GM21786 (cell line): ENCODE results near the gene SLC25A22.
A peak's percentile ranks its signal among the peaks of the same experiment; 100 is the strongest.

Source experiments
- ATAC-seq: cut with Tn5 transposase; IDR thresholded peaks from one replicate; pipeline ENCODE4 v1.9.1; 2021; ENCODE audit not compliant: unreplicated experiment

The SLC25A22 gene

DNA sequence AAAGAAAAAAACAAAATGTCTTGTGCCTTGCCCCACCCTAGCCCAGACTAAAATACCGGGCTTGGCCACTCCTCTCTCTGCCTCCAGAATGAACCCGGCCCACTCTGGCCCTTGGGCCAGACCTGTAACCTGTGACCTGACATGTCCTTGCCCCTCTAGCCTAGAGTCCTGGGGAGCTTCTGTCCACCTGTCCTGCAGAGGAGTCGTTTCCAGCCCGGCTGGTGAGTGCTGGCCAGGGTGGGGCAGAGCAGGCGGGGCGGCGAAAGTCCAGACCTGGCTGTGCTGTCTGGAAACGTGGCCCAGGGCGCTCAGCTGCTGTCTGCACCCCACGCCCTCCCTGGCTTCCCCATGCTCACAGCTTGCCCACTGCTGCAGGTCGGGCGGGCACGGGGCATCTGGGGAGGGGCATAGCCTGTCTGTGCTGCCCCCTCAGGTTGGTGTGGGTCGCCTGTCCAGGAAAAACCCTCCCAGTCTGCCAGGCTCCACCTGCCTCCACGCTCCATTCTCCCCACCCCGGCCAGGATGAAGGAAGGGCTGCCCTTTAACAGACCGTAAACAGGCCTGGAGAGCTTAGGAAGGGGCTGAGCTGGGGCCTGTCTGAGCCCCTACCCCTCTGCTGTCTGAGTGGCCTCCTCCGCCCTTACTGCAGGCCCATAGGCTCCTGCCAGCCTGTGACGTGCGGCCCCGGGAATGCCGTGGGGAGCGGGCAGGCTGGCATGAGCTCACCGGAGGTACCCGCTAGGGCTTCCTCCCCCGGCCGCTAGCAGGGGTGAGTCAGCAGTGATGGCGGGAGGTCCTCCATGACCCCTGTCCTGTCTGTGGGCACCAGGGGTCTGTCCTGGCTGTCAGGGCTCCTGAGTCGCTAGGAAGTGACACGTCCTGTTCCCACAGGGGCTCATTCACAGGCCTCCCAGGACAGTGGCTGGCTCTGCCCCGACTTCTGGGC, 36.6 kb upstream of the SLC25A22 start:
- no peak for ATAC-seq

DNA sequence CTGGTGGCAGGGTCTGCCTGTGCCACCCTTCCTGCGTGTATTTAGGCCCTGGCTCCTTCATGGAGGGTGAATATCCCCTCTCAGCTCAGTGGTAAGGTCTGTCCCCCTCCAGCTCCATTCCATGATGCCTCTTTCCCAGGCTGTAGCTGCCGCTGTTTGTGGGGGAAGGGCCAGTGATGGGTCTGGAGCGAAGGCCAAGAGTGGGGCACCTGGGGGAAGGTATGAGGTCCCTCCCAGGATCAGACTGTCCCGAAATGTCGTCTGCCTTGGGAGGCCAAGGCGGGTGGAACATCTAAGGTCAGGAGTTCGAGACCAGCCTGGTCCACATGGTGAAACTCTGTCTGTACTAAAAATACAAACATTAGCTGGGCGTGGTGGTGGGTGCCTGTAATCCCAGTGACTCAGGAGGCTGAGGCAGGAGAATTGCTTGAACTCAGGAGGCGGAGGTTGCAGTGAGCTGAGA, 35.8 kb upstream of the SLC25A22 start:
- ATAC-seq = no peak

DNA sequence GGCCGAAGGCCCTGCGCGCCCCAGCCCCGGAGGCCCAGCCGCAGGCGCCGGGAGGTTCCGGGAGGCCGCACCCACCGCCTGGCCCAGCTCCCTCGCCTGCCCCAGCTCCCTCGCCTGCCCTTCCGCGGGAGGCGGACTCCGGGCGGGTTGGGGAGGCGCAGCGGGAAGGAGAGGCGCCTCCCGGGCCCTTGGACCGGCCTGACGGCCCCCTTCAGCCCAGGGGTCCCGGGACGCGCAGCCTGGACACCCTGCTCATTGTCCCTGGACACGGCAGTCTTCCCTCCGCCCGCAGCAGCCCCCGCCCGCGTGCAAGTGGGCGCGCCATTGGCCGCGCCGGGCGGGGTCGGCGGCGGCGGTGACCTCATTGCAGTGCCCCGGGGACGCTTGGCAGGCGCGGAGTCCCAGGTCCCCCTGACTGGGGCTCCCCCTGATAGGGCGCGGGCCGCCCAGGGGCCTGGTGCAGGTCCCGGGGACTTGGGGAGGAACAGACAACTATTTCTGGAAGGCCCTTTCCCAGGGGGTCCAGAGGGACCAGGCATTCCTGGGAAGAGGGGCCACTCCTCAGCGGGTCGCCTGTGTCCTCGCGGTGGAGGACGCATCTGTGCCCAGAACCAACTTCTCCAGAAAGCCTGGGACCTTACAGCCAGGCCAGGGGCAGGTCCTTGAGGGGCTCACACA, 35.2 kb upstream of the SLC25A22 start:
- ATAC-seq = peak; percentile 21

DNA sequence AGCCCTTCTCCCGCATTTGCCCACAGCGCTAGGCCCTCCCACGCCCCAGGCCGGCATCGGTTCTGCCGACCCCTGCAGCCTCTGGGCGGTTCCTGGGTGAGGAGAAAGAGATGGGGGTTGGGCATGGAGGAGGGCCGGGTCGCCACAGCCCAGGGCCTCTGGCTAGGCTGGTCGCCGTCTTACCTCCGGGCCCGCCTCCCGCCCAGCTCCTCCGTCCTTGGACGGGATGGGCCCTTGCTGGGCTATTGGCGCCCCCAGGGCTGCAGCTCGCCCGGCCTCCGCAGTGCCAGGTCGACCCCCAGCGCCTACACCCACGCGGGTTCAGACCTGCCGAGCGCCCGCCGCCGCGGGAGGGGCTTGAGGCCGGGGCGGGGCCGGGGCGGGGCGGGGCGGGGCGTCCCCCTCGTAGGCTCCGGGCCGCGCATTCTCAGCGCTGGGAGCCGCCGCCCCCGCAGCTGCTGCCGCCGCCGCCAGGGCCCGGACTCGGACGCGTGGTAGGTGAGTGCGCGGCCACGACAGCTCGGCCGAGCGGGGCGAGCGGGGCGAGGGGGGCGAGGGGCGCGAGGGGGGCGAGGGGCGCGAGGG, 34.5 kb upstream of the SLC25A22 start, which contains the start of gene CD151:
Gene CD151 (plus strand): TSS at position 424 of the 585 bp plus-strand sequence. CDS start 3,118 bp downstream, outside the sequence.
- peak; percentile 42 for ATAC-seq

DNA sequence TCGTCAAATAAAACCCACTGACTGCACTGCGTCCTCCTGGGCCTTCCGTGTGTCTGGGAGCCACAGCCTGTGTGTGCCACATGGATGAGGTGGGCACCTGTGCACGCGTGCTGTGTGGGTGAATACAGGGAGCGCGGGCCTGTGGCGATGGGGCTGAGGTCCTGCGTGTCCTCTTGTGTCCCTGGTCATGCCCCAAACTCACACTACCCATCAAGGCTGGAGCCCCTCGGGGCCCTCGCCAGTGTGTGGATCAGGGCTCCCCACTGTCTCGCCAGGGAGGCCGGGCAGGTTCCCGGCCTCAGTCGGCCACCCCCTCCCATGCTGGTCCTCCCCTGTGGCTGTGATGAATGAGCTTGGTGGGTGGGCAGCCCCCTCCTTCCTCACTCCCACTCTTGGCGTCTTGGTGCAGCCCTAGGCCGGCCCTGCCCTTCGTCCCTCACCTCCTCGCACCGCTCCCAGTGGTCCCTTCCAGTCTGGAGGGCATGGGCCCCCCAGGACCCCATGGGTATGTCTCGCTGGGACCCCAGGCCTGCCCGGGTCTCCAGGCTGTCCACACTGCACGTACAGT, 34.0 kb upstream of the SLC25A22 start:
- no peak for ATAC-seq

DNA sequence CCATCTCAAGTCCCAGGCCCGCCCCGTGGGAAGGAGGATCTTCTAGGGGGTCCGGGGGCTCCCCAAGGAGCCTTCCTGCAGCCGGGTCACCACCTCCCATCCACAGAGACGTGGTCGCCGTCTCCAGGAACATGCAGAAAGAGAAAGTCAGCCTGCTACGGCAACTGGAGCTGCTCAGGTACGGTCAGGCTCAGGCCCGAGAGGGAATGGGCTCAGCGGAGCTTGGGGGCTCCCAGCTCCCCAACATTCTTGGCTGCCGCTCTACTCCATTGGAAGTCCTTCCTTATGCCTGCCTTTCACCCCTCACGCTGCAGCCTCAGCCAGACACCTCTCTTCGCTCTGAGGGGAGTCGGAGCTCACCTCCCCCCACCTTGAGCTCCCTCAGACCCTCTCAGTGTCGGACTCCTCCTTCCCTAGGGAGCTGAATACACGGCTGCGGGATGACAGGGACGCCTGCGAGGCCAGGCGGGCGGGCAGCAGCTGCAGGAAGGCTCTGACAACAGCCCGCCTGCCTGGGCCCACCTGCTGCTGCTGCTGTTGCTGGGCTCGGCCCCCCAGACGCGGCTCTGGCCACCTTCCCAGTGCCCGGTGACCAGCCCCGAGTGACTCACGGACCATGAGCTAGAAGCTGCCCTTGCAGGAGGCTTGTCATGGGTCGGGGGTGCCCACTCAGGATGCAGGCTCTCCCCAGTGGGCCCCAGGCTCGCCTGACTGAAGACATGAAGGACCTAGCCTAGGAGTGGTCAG, 33.2 kb upstream of the SLC25A22 start:
- no peak for ATAC-seq

DNA sequence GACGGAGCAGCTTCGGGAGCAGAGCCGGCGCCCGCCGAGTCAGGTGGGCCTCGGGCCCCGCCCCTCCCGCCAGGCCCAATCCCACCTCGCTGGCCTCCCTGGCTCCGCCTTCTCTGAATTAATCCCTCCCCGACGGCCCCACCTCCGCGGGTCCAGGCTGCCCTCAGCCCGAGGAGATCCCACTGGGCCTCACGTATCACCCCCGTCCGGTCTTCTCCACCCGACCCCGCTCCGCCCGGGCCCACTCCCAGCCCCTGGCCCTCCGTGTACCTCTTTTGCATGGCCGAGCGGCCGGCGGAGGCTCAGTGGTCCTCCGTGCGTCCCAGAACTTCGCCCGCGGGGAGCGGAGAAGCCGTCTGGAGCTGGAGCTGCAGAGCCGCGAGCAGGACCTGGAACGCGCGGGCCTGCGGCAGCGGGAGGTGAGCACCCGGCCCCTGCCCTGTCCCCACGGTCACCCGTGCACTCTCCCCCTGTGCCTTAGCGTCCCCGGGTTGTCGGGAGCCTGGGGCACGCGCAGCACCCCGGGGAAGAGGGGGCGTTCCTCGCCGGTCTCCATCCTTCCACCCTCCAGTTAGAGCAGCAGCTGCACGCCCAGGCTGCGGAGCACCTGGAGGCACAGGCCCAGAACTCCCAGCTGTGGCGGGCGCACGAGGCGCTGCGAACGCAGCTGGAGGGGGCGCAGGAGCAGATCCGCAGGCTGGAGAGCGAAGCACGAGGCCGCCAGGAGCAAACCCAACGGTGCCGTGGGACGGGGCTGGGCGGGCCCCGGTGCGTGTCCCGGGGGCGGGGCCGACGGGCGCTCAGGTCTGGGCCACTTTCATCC, 32.4 kb upstream of the SLC25A22 start:
- peak; percentile 35 for ATAC-seq

DNA sequence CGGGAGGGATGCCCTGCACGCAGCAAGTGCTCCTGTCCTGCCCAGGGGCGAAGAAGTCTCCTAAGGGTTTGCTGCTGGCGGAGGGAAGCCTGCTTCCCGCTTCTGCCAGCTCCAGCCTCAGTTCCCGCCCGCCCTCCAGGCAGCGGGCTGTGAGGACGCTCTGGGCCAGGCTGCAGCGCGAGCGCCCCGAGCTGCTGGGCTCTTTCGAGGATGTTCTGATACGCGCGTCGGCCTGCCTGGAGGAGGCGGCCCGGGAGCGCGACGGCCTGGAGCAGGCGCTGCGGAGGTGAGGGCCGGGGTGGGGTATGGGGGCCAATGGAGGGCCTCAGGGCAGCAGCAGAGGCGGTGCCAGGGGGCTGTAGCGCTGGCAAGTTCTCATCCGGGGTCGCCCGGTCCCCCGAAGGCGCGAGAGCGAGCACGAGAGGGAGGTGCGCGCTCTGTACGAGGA, 31.8 kb upstream of the SLC25A22 start:
- ATAC-seq = no peak

DNA sequence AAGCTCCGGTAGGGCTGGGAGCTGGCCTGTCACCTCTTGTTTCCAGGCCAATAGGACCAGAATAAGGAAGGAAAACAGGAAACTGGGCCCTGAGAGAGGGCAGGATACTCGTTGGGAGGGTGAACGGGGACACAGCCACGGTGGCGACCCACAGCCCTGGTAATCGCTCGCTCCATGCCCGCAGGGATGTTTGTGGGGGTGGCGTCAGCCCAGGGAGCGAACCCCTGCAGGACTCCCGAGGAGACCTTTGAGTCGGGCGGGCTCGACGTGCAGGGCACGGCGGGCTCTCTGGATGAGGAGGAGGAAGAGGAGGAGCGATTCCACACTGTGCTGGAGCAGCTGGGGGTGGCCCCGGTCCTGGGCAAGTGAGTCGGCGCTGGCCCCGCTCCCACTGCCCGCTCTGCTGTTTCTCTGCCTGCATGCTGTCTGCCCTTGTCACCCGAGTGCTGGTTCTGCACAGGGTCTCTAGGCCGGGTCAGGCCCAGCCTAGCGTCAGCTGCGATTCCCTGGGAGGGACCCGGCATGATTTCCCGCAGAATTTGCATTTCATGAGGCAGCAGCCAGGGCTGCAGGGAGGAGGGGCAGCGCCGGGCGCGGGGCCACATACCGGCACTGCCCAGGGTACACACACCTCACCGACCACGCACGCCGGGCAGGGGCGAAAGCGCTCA, 31.2 kb upstream of the SLC25A22 start:
- ATAC-seq = no peak

DNA sequence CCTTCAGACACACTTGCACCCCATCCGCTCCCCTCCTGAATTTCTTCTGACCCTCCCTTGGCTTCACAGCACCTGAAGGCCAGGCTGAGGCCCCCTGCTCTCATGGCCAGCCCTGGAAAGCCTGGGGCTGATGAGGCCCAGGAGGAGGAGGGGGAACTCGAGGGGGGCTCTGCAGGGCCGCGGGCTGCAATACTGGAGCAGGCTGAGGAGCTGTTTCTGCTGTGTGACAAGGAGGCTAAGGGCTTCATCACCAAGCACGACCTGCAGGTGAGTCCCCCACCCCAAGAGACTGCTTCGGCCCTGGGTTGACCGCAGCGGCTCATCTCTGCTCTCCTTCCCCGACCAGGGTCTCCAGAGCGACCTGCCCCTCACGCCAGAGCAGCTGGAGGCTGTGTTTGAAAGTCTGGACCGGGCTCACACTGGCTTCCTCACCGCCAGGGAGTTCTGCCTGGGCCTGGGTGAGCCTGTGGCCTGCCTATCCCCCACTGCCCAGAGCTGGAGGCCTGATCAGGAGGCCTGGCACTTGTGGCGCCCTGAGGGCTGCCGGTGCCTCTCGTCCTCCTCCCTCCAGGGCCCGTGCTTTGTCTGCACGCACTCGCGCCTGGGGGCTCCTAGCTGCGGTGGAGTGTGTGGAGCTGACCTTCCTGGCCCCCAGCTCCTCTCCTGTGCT, 30.6 kb upstream of the SLC25A22 start:
- ATAC-seq = no peak

DNA sequence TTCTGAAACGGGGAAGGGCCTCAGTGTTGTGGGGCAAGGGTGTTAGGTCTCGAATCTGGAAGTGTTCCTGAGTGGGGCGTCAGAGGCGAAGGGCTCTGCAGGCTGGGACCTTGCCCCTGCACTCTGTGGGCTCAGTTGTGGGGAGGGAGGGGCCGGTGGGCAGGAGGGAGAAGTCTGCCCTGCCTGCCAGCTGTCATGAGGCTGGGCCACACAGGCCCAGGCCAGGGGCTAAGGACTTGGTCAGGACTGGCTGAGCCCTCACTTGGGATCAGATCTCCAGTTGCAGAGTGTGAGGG, 29.8 kb upstream of the SLC25A22 start, which contains the start of gene CRACR2B:
Gene CRACR2B (plus strand): TSS at position 23 of the 296 bp plus-strand sequence. CDS start 689 bp downstream, outside the sequence.
- ATAC-seq = no peak

DNA sequence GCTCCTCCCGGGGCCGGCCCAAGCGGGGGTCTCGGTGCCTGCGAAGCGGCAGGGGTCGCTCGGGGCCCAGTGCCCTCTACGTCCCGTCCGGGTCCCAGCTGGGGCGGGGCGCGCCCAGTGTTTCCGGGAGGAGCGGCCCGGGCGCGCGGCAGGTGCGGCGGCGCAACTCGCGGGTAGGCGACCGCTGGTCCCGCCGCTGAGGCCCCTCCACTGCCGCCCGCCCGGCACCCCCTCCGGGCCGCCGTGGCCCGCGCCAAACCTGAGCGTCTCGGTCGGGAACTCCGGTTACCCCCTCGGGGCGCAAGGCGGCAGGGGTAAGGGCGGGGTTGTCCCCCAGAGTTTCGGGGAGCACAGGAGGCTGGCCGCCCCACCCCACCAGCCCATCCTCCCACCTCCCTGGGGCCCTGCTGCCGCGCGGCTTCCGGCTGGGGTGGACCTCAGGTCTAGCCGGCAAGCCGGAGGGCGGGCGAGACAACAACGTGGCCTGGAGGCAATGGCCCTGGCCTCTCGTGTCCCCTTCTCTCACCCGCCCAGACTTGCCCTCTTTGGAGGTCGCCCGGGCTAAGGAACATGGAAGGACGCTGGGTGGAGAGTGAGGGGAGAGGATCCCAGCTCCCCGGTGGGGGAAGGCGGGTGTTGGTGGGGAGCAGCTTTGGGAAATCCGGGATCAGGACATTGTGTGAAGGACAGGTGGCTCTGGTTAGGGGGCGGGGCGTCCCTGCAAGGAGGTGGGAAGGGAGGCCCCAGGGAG, 29.2 kb upstream of the SLC25A22 start:
- ATAC-seq = no peak

DNA sequence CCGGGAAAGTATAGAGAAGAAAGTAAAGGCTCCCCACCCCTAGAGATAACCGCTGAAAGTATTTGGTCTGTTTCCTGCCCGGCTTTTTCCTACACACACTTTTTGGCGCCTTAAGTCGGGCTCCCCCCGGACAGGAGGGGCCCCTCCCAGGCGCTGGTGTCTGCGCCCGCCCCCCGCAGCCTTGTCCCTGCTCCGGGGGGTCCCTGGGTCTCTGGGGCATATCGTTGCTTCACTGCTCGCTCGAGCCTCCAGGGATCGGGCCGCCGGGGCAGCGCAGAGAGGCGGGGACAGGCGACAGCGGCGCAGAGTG, 28.7 kb upstream of the SLC25A22 start:
- no peak for ATAC-seq

DNA sequence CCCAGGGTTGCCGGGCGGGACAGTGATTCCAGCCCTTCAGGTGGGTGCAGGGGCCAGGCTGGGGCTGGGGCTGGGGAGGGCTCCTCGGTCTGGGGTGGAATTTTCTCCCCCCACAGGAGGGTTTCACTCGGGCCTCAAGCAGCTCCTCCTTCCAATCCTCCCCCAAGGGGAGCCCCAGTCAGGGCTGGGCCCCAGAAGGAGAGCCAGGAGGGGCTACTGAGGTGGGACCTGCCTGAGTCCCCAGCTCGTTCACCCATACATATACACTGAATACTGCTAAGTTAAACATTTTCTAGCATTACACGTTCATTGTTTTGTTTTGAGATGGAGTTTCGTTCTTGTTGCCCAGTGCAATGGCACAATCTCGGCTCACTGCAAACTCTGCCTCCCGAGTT, 28.1 kb upstream of the SLC25A22 start:
- ATAC-seq = no peak

DNA sequence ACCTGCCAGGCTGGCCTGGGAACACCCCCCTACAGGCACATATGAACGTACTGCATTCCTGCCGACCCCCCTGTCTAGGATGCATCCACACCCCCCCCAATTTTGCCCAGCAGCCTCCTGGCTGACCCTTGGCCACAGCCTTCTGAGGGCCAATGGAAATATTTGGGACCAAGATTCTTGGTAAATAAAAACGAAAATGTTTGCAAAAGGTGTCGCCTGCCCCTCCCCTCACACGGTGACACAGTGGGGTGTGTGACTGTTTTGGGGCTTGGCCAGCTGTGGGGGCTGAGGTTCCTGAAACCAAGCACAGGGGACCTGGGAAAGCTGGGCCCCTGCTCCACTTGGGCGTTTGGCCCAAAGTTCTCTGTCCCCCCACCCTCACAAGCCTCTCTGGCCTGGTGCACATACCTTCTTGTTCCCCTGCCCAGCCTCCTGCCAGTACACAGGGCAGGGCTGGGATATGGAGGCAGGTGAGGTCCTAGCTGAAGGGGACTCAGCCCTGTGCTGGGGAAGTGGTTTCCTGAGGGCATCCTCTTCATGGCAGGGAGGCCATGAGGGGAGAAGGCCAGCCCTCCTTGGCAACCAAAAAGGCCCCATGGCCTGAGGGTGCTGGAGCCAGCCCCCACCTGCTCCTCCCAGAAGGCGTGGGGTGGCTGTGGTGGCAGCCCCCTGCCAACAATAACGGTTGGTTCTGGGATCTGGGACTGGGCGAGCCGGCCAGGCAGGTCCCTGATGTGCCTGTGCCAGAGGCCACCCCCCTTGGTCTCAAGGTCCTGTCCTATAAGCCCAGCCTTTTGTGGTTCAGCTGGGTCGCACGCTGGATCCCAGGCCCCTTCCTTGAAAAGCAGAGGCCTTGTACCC, 27.5 kb upstream of the SLC25A22 start:
- no peak for ATAC-seq

DNA sequence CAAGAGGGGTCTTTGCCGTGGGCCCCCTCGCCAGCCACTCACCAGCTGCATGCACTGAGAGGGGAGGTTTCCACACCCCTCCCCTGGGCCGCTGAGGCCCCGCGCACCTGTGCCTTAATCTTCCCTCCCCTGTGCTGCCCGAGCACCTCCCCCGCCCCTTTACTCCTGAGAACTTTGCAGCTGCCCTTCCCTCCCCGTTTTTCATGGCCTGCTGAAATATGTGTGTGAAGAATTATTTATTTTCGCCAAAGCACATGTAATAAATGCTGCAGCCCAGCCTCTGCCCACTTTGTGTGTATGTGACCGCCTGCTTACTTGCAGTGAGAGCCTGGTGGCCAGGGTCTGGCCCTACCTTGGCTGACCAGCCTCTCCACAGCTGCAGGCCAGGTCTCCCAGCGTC, 26.9 kb upstream of the SLC25A22 start:
- no peak for ATAC-seq

DNA sequence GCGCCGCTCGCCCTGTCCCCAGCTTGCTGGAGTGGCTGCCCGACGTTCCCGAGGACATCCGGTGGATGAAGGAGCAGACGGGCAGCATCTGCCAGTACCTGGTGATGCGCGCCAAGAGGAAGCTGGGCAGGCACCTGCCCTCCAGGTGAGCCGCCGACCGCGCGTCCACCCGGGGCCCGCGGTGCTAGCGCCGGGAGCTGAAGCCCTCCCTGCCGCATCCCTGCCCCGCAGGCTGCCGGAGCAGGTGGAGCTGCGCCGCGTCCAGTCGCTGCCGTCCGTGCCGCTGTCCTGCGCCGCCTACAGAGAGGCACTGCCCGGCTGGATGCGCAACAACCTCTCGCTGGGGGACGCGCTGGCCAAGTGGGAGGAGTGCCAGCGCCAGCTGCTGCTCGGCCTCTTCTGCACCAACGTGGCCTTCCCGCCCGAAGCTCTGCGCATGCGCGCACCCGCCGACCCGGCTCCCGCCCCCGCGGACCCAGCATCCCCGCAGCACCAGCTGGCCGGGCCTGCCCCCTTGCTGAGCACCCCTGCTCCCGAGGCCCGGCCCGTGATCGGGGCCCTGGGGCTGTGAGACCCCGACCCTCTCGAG, 26.3 kb upstream of the SLC25A22 start:
- ATAC-seq = no peak
